Keratinocyte (primary cell): ENCODE measurements around the gene OR13C5. TPM values are rescaled to one million over a fixed set of nuclear protein-coding genes. Genes with fewer than 3 reads are reported as not detected.

Source experiments
- DNase-seq: peaks from one replicate; pipeline ENCODE4 v3.0.0-alpha.2; 2011; ENCODE audit warnings: low read depth, missing footprints, low spot score
- FAIRE-seq: peaks from 2 replicates; lab custom pipeline; 2011; peaks lifted over from hg19 to GRCh38; lab: Jason Lieb, UNC
- H2AFZ ChIP-seq: 2 replicates; pipeline ENCODE4 v1.6.0; 2012; ENCODE audit warnings: low read length, control low read depth, inconsistent platforms; ENCODE audit not compliant: control insufficient read depth
- H3K27ac ChIP-seq: 2 replicates; pipeline ENCODE4 v1.5.1; 2011; ENCODE audit warnings: low read length; ENCODE audit not compliant: control insufficient read depth, insufficient read depth
- H3K27me3 ChIP-seq: 3 replicates; pipeline ENCODE4 v1.6.0; 2011; ENCODE audit warnings: low read length; ENCODE audit not compliant: control insufficient read depth, insufficient read depth; ENCODE audit errors: extremely low read depth
- H3K36me3 ChIP-seq, 2 experiments: 2 replicates in 1 of 2; 3 replicates in 1 of 2; pipeline ENCODE4 v1.5.1; 2011; ENCODE audit warnings: low read length in 2 of 2, mild to moderate bottlenecking in 1 of 2; ENCODE audit not compliant: control insufficient read depth in 2 of 2, insufficient read depth in 2 of 2; ENCODE audit errors: extremely low read depth in 1 of 2
- H3K4me1 ChIP-seq: 3 replicates; pipeline ENCODE4 v1.5.1; 2011; ENCODE audit warnings: low read length; ENCODE audit not compliant: control insufficient read depth, insufficient read depth; ENCODE audit errors: extremely low read depth
- H3K4me2 ChIP-seq: 3 replicates; pipeline ENCODE4 v1.6.0; 2011; ENCODE audit warnings: low read depth, low read length; ENCODE audit not compliant: control insufficient read depth, insufficient read depth; ENCODE audit errors: extremely low read depth
- H3K4me3 ChIP-seq, 3 experiments: fragments of 200-600 bp in 1 of 3; sonication (generic) in 1 of 3; 2 replicates in 2 of 3; 3 replicates in 1 of 3; pipeline ENCODE4 v1.5.1; 2011 to 2016; ENCODE audit warnings: low read length in 3 of 3, mild to moderate bottlenecking in 3 of 3, control low read depth in 2 of 3, inconsistent platforms in 1 of 3, low read depth in 1 of 3, mixed read lengths in 1 of 3, mixed run types in 1 of 3, moderate library complexity in 1 of 3; ENCODE audit not compliant: control insufficient read depth in 2 of 3, insufficient read depth in 2 of 3; ENCODE audit errors: extremely low read depth in 1 of 3
- H3K79me2 ChIP-seq: 2 replicates; pipeline ENCODE4 v1.6.0; 2012; ENCODE audit warnings: low read length; ENCODE audit not compliant: control insufficient read depth, insufficient read depth
- H3K9ac ChIP-seq: 3 replicates; pipeline ENCODE4 v1.6.0; 2011; ENCODE audit warnings: low read length; ENCODE audit not compliant: control insufficient read depth, insufficient read depth; ENCODE audit errors: extremely low read depth
- H3K9me1 ChIP-seq: 3 replicates; pipeline ENCODE4 v1.6.0; 2011; ENCODE audit warnings: low read length; ENCODE audit not compliant: control insufficient read depth, insufficient read depth; ENCODE audit errors: extremely low read depth
- H3K9me3 ChIP-seq: 2 replicates; pipeline ENCODE4 v1.5.1; 2012; ENCODE audit warnings: low read depth, low read length; ENCODE audit not compliant: control insufficient read depth
- H4K20me1 ChIP-seq: 3 replicates; pipeline ENCODE4 v1.6.0; 2011; ENCODE audit warnings: low read length; ENCODE audit not compliant: control insufficient read depth, insufficient read depth; ENCODE audit errors: extremely low read depth
- EZH2 ChIP-seq: IDR thresholded peaks from one replicate; pipeline ENCODE4 v1.6.1; 2012; ENCODE audit warnings: inconsistent platforms, mild to moderate bottlenecking, low read length, moderate library complexity
- dilution Hi-C: fragments of 300-500 bp; cut with MboI; formaldehyde crosslinking; loops from one replicate; pipeline ENCODE4 v1.7.0; 2020; ENCODE audit warnings: low sequenced_read_pairs; ENCODE audit not compliant: extremely low pct_ligation_motif_present
- polyA plus RNA-seq, 5 experiments: library from polyadenylated mRNA; depleted of rRNA in 3 of 5; stranded (reverse) in 3 of 5; stranded (forward) in 1 of 5; unstranded in 1 of 5; fragments of >200 nt; gene quantifications; 1 replicate in 1 of 5; 2 replicates in 3 of 5; 3 replicates in 1 of 5; pipeline versions ENCODE4 v1.2.1 to v1.2.3, GENCODE V29; 2011 to 2012; ENCODE audit warnings: missing spikeins in 2 of 5, low read depth in 1 of 5, low replicate concordance in 1 of 5
- TF ChIP-seq, protein P1 (sequence below), 3 experiments: IDR thresholded peaks in 1 of 3; conservative IDR thresholded peaks in 1 of 3; optimal IDR thresholded peaks in 1 of 3; 2 replicates in 2 of 3; 3 replicates in 1 of 3; pipeline versions ENCODE3 to v1.5.1; 2011; ENCODE audit warnings: low read length in 3 of 3, mild to moderate bottlenecking in 3 of 3, moderate library complexity in 2 of 3, control low read depth in 1 of 3, inconsistent platforms in 1 of 3; ENCODE audit not compliant: insufficient read depth in 2 of 3; ENCODE audit errors: extremely low read depth in 1 of 3

Gene OR13C5
- polyA plus RNA-seq, 1 donor (not counting 4 experiments of a cell fraction or from before 2014, with no cell fraction given): not detected

DNA sequence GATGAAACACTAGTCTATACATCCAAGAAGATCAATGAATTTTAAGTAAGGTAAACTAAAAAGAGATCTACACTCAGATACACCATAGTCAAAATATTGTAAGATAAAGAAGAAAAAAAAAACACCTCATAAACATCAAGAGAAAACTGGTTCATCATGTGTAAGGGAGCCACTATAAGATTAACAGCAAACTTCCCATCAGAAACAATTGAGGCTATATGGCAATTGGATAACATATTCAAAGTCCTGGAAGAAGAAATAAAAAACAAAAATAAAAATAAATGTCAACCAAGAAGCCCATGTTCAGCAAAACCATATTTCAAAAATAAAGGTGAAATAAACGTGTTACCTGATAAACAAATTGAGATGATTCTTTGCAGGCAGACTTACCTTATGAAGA is 26.6 kb downstream of the OR13C5 start:
- Histone ChIP-seq H3K27ac (no peak overlapping the region), H4K20me1 (no peaks in the 10 kb centered on the region), H3K36me3 (no peaks in the 10 kb centered on the region), H3K9me3 (no peaks in the 10 kb centered on the region), H3K9me1 (no peaks in the 10 kb centered on the region), H3K4me3 (no peak overlapping the region), H3K4me1 (no peaks in the 10 kb centered on the region), H2AFZ (no peak overlapping the region), H3K9ac (no peak overlapping the region), H3K4me2 (no peak overlapping the region), H3K79me2 (no peaks in the 10 kb centered on the region), H3K27me3 (no peaks in the 10 kb centered on the region)
- no peak for TF ChIP-seq EZH2
- TF ChIP-seq, protein P1, sequence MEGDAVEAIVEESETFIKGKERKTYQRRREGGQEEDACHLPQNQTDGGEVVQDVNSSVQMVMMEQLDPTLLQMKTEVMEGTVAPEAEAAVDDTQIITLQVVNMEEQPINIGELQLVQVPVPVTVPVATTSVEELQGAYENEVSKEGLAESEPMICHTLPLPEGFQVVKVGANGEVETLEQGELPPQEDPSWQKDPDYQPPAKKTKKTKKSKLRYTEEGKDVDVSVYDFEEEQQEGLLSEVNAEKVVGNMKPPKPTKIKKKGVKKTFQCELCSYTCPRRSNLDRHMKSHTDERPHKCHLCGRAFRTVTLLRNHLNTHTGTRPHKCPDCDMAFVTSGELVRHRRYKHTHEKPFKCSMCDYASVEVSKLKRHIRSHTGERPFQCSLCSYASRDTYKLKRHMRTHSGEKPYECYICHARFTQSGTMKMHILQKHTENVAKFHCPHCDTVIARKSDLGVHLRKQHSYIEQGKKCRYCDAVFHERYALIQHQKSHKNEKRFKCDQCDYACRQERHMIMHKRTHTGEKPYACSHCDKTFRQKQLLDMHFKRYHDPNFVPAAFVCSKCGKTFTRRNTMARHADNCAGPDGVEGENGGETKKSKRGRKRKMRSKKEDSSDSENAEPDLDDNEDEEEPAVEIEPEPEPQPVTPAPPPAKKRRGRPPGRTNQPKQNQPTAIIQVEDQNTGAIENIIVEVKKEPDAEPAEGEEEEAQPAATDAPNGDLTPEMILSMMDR (optimal IDR thresholded peaks at IDR 0.05 in 1 of 3, IDR thresholded peaks at IDR 0.05 in 1 of 3, conservative IDR thresholded peaks at IDR 0.05 in 1 of 3; ENCODE audit: extremely low read depth in 1 of 3, insufficient read depth in 2 of 3, low read length in 3 of 3): no peak
- no peak for DNase-seq
- no peak for FAIRE-seq
- dilution Hi-C loops: no loop called here

DNA sequence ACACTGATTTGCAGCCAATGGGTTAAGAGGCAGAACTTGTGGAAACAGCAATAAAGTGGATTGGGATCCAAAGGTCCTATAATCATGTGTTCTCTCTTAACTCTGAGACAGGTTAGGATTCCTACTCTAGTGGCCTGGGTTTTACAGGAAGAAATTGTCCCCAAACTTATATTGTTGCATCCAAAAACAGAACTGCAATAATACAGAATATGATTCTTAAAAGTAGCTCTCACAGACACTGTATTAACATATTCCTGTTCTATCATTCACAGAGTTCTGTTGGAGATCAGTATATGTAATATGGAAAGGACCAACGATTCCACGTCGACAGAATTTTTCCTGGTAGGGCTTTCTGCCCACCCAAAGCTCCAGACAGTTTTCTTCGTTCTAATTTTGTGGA is 30.3 kb downstream of the OR13C5 start, which contains the start of gene OR13C8:
Gene OR13C8, plus strand, starts transcription at position 301 of the 400 bp plus-strand sequence. Its CDS starts 0 bp downstream, at position 301.
- Histone ChIP-seq H3K4me1 (no peaks in the 10 kb centered on the region), H3K9me1 (no peaks in the 10 kb centered on the region), H3K36me3 (no peaks in the 10 kb centered on the region), H3K9me3 (no peaks in the 10 kb centered on the region), H2AFZ (no peak within 1 kb of the TSS), H3K4me3 (no peak within 1 kb of the TSS), H3K27ac (no peak within 1 kb of the TSS), H3K4me2 (no peak within 1 kb of the TSS), H3K27me3 (no peaks in the 10 kb centered on the region), H3K79me2 (no peaks in the 10 kb centered on the region), H3K9ac (no peak within 1 kb of the TSS), H4K20me1 (no peaks in the 10 kb centered on the region)
- dilution Hi-C loops: no loop called here
- no peak for DNase-seq
- no peak for TF ChIP-seq EZH2
- TF ChIP-seq, protein P1 (optimal IDR thresholded peaks at IDR 0.05 in 1 of 3, IDR thresholded peaks at IDR 0.05 in 1 of 3, conservative IDR thresholded peaks at IDR 0.05 in 1 of 3; ENCODE audit: extremely low read depth in 1 of 3, insufficient read depth in 2 of 3, low read length in 3 of 3): no peak
- no peak for FAIRE-seq
